K562 (cell line): ENCODE results near the gene GABRD. TPM values are rescaled to one million over a fixed set of nuclear protein-coding genes. Genes with fewer than 3 reads are reported as not detected.

Source experiments
- ATAC-seq: fragments of 200-7000 bp; cut with Tn5 transposase; 3 replicates; pipeline ENCODE4 v1.9.1; 2020; ENCODE audit warnings: moderate library complexity
- BruUV-seq: library from RNA; stranded (reverse); fragments of 400-500 nt; replicated peaks from 2 replicates; lab custom pipeline; 2021; lab: Mats Ljungman, UMichigan
- CTCF ChIA-PET: fragments of 300-600 bp; formaldehyde crosslinking; extraction: SDS; loops from one replicate; lab custom pipeline; 2021; ENCODE audit warnings: low intra/inter-chr PET ratio; lab: Yijun Ruan, JAX
- POLR2A ChIA-PET: fragments of 300-600, 350-650 bp; sonication (Branson Sonifier 250); formaldehyde crosslinking; extraction: SDS; loops from one replicate; lab custom pipeline; 2021; ENCODE audit warnings: antibody characterized with exemption, inconsistent platforms; lab: Yijun Ruan, JAX
- DNase-seq, 4 experiments: peaks; one replicate each; pipeline versions ENCODE4 v3.0.0 to v3.0.0-alpha.2; 2011 to 2018; ENCODE audit warnings: low spot score in 3 of 4, mixed read lengths in 3 of 4; ENCODE audit errors: extremely low read depth in 1 of 4
- FAIRE-seq: peaks from 2 replicates; lab custom pipeline; 2011; peaks lifted over from hg19 to GRCh38; lab: Jason Lieb, UNC
- H2AFZ ChIP-seq: 2 replicates; pipeline ENCODE4 v1.6.0; 2011; ENCODE audit warnings: low read depth, low read length, control low read depth, inconsistent platforms
- H3K27ac ChIP-seq: fragments of 200-600 bp; 3 replicates; pipeline ENCODE4 v1.8.0; 2011; ENCODE audit warnings: low read depth, mild to moderate bottlenecking, control low read depth, inconsistent platforms, low read length, moderate library complexity, mixed read lengths; ENCODE audit errors: extremely low read depth
- H3K27me3 ChIP-seq, 2 experiments: fragments of 300-600 bp in 1 of 2; 2 replicates in 1 of 2; 3 replicates in 1 of 2; pipeline versions ENCODE4 v1.6.0 to v1.8.0; 2011; ENCODE audit warnings: inconsistent platforms in 2 of 2, low read length in 2 of 2, mild to moderate bottlenecking in 1 of 2, mixed read lengths in 1 of 2, moderate library complexity in 1 of 2; ENCODE audit not compliant: control insufficient read depth in 2 of 2, insufficient read depth in 2 of 2
- H3K36me3 ChIP-seq: fragments of 300-600 bp; 3 replicates; pipeline ENCODE4 v1.8.0; 2011; ENCODE audit warnings: mild to moderate bottlenecking, low read length, inconsistent platforms; ENCODE audit not compliant: control insufficient read depth, insufficient read depth
- H3K4me1 ChIP-seq, 2 experiments: fragments of 200-600 bp in 1 of 2; replicated peaks in 1 of 2; 2 replicates in 1 of 2; 3 replicates in 1 of 2; pipeline versions ENCODE4 v1.5.1 to v1.8.0; 2011; ENCODE audit warnings: inconsistent platforms in 2 of 2, low read length in 2 of 2, mild to moderate bottlenecking in 1 of 2, mixed read lengths in 1 of 2, moderate library complexity in 1 of 2; ENCODE audit not compliant: control insufficient read depth in 2 of 2, insufficient read depth in 2 of 2
- H3K4me2 ChIP-seq: 2 replicates; pipeline ENCODE4 v1.6.1; 2011; ENCODE audit warnings: low read length, control low read depth, inconsistent platforms, mixed read lengths; ENCODE audit not compliant: insufficient read depth
- H3K4me3 ChIP-seq: fragments of 200-600 bp; sonication (generic), shearing (Covaris generic); 2 replicates; pipeline ENCODE4 v1.5.1; 2016; ENCODE audit warnings: control low read depth, inconsistent platforms
- H3K79me2 ChIP-seq: fragments of 200-600 bp; 3 replicates; pipeline ENCODE4 v1.8.0; 2011; ENCODE audit warnings: low read length, inconsistent platforms; ENCODE audit not compliant: control insufficient read depth, insufficient read depth
- H3K9ac ChIP-seq, 2 experiments: 2 replicates each; pipeline versions ENCODE4 v1.6.0 to v1.6.1; 2011; ENCODE audit warnings: low read depth in 2 of 2, low read length in 2 of 2, control low read depth in 1 of 2, inconsistent platforms in 1 of 2, mild to moderate bottlenecking in 1 of 2, mixed read lengths in 1 of 2; ENCODE audit not compliant: insufficient read depth in 1 of 2
- H3K9me1 ChIP-seq: one replicate; pipeline ENCODE4 v1.6.0; 2011; ENCODE audit warnings: inconsistent platforms, mild to moderate bottlenecking, low read length, moderate library complexity; ENCODE audit not compliant: control insufficient read depth, insufficient read depth
- H3K9me3 ChIP-seq: replicated peaks from 2 replicates; pipeline ENCODE4 v1.5.1; 2011; ENCODE audit warnings: low read depth, low read length, inconsistent platforms; ENCODE audit not compliant: control insufficient read depth, insufficient read depth
- H4K20me1 ChIP-seq: replicated peaks from 2 replicates; pipeline ENCODE4 v1.6.1; 2011; ENCODE audit warnings: low read length, inconsistent platforms, mixed read lengths; ENCODE audit not compliant: control insufficient read depth, insufficient read depth
- WGBS: fragments of 100-300 bp; shearing (Covaris generic); methylation state at CpG from one replicate; pipeline ENCODE4 v1.1.6; 2016; ENCODE audit warnings: low coverage, mixed read lengths; ENCODE audit not compliant: insufficient coverage; ENCODE audit errors: missing lambda C conversion rate; 5-methylcytosine and 5-hydroxymethylcytosine counted together
- in situ Hi-C: fragments of 300-500 bp; cut with MboI; formaldehyde crosslinking; loops from 4 replicates; pipeline ENCODE4 v1.15.0; 2018; ENCODE audit warnings: inconsistent platforms, mixed read lengths
- intact Hi-C: fragments of 100-400 bp; cut with micrococcal nuclease; formaldehyde crosslinking; loops from 2 replicates; pipeline ENCODE4 v1.14.2; 2022
- polyA plus RNA-seq, 8 experiments: library from polyadenylated mRNA; depleted of rRNA in 4 of 8; stranded (reverse) in 5 of 8; unstranded in 3 of 8; fragments of >200 nt; fragmentation: Nextera tagmentation in 2 of 8; fragmentation: Illumina TruSeq in 1 of 8; extraction: Ambion mirVana in 2 of 8; extraction: Trizol in 1 of 8; gene quantifications; 2 replicates each; pipeline versions ENCODE4 v1.2.1 to v1.2.3, GENCODE V29; 2011 to 2014; ENCODE audit warnings: inconsistent platforms in 1 of 8, missing spikeins in 1 of 8
- total RNA-seq, 7 experiments: library from RNA; depleted of rRNA in 6 of 7; stranded (reverse); fragments of >200 nt in 6 of 7; fragmentation: Illumina TruSeq in 2 of 7; extraction: Trizol in 2 of 7; gene quantifications; 2 replicates each; pipeline versions ENCODE4 v1.2.1 to v1.2.3, GENCODE V29; 2011 to 2021; ENCODE audit warnings: low replicate concordance in 1 of 7
- TF ChIP-seq, protein P1 (sequence below), 2 experiments: fragments of 450-650 bp in 1 of 2; IDR thresholded peaks; 2 replicates each; pipeline ENCODE4 v1.6.1; 2011 to 2017; ENCODE audit warnings: low read depth in 2 of 2, antibody characterized with exemption in 1 of 2, borderline replicate concordance in 1 of 2, low read length in 1 of 2, mild to moderate bottlenecking in 1 of 2, mixed read lengths in 1 of 2; ENCODE audit not compliant: control insufficient read depth in 1 of 2
- TF ChIP-seq, protein P2 (sequence below), 2 experiments: IDR thresholded peaks; 2 replicates each; pipeline ENCODE4 v1.6.1; 2012; ENCODE audit warnings: improper control_type of control experiment in 2 of 2, low read depth in 2 of 2, low read length in 2 of 2, borderline replicate concordance in 1 of 2

GABRD gene
- total and polyA plus RNA-seq, 9 of the 15 experiments (the other 6 are each of a cell fraction or from before 2014, with no cell fraction given) = 0.07 TPM; not detected in 8

DNA sequence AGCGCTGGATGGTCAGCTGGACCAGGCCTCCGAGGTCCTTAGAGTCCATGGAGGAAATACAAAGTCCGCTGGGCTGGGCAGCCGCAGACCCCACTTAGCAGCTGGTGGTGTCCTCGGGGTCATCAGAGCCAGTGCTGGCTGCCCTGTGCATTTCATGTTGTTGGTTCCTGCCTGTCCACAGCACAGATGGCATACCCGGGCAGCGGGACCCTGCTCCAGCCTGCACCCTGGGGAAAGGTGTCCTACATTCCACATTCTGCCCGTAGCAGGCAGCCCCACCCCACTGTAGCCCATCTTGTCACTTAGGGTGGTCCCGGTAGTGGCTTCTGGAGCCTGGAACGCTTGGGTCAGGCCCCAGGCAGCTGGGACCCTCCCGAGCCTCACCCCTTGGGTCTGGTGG lies 50.9 kb downstream of the GABRD start:
- CTCF ChIA-PET = no interaction called here

More for the DNA sequence above, 50.9 kb downstream of the GABRD start:
- no peaks in the 10 kb centered on the region for H3K79me2 ChIP-seq
- peaks cover 0 to 32% of the 10 kb centered on the region in 2 experiments; a peak in 2 of 5 replicates for H3K4me1 ChIP-seq
- no peaks in the 10 kb centered on the region for H3K9me3 ChIP-seq
- BruUV-seq = no TSS peak
- no peak for ATAC-seq
- no peaks in the 10 kb centered on the region for H3K36me3 ChIP-seq
- H3K9ac ChIP-seq = no peak overlapping the region
- H3K9me1 ChIP-seq = no peaks in the 10 kb centered on the region
- H3K4me2 ChIP-seq = no peak overlapping the region
- no peak overlapping the region for H3K4me3 ChIP-seq
- TF ChIP-seq, protein P1, sequence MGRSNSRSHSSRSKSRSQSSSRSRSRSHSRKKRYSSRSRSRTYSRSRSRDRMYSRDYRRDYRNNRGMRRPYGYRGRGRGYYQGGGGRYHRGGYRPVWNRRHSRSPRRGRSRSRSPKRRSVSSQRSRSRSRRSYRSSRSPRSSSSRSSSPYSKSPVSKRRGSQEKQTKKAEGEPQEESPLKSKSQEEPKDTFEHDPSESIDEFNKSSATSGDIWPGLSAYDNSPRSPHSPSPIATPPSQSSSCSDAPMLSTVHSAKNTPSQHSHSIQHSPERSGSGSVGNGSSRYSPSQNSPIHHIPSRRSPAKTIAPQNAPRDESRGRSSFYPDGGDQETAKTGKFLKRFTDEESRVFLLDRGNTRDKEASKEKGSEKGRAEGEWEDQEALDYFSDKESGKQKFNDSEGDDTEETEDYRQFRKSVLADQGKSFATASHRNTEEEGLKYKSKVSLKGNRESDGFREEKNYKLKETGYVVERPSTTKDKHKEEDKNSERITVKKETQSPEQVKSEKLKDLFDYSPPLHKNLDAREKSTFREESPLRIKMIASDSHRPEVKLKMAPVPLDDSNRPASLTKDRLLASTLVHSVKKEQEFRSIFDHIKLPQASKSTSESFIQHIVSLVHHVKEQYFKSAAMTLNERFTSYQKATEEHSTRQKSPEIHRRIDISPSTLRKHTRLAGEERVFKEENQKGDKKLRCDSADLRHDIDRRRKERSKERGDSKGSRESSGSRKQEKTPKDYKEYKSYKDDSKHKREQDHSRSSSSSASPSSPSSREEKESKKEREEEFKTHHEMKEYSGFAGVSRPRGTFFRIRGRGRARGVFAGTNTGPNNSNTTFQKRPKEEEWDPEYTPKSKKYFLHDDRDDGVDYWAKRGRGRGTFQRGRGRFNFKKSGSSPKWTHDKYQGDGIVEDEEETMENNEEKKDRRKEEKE (IDR thresholded peaks at IDR 0.05; ENCODE audit: borderline replicate concordance in 1 of 2, control insufficient read depth in 1 of 2, low read depth in 2 of 2, low read length in 1 of 2) = no peak
- TF ChIP-seq, protein P2, sequence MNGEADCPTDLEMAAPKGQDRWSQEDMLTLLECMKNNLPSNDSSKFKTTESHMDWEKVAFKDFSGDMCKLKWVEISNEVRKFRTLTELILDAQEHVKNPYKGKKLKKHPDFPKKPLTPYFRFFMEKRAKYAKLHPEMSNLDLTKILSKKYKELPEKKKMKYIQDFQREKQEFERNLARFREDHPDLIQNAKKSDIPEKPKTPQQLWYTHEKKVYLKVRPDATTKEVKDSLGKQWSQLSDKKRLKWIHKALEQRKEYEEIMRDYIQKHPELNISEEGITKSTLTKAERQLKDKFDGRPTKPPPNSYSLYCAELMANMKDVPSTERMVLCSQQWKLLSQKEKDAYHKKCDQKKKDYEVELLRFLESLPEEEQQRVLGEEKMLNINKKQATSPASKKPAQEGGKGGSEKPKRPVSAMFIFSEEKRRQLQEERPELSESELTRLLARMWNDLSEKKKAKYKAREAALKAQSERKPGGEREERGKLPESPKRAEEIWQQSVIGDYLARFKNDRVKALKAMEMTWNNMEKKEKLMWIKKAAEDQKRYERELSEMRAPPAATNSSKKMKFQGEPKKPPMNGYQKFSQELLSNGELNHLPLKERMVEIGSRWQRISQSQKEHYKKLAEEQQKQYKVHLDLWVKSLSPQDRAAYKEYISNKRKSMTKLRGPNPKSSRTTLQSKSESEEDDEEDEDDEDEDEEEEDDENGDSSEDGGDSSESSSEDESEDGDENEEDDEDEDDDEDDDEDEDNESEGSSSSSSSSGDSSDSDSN (IDR thresholded peaks at IDR 0.05; ENCODE audit: borderline replicate concordance in 1 of 2, low read depth in 2 of 2, low read length in 2 of 2) = 0 out of 4 replicates have a peak, but pooled peaks of 1 of the 2 experiments have one; percentile 21
- H3K27me3 ChIP-seq = peaks cover 85 to 90% of the 10 kb centered on the region in 2 experiments
- intact Hi-C loops = no loop called here
- peaks cover 4% of the 10 kb centered on the region; the same call in 1 of the 2 replicates for H4K20me1 ChIP-seq
- in situ Hi-C loops = no loop called here
- FAIRE-seq = no peak
- POLR2A ChIA-PET = no interaction called here
- H2AFZ ChIP-seq = no peak overlapping the region
- no peak for DNase-seq
- no peak overlapping the region for H3K27ac ChIP-seq
- 2% methylated on average over 11 of the region's 11 CpGs for WGBS
